K562 (cell line): ENCODE measurements around the gene DAP. TPM values are rescaled to one million over a fixed set of nuclear protein-coding genes. Genes with fewer than 3 reads are reported as not detected.

Source experiments
- ATAC-seq: fragments of 200-7000 bp; cut with Tn5 transposase; 3 replicates; pipeline ENCODE4 v1.9.1; 2020; ENCODE audit warnings: moderate library complexity
- BruUV-seq: library from RNA; stranded (reverse); fragments of 400-500 nt; replicated peaks from 2 replicates; lab custom pipeline; 2021; lab: Mats Ljungman, UMichigan
- CTCF ChIA-PET: fragments of 300-600 bp; formaldehyde crosslinking; extraction: SDS; loops from one replicate; lab custom pipeline; 2021; ENCODE audit warnings: low intra/inter-chr PET ratio; lab: Yijun Ruan, JAX
- POLR2A ChIA-PET: fragments of 300-600, 350-650 bp; sonication (Branson Sonifier 250); formaldehyde crosslinking; extraction: SDS; loops from one replicate; lab custom pipeline; 2021; ENCODE audit warnings: antibody characterized with exemption, inconsistent platforms; lab: Yijun Ruan, JAX
- DNase-seq, 4 experiments: peaks; one replicate each; pipeline versions ENCODE4 v3.0.0 to v3.0.0-alpha.2; 2011 to 2018; ENCODE audit warnings: low spot score in 3 of 4, mixed read lengths in 3 of 4; ENCODE audit errors: extremely low read depth in 1 of 4
- FAIRE-seq: peaks from 2 replicates; lab custom pipeline; 2011; peaks lifted over from hg19 to GRCh38; lab: Jason Lieb, UNC
- H2AFZ ChIP-seq: 2 replicates; pipeline ENCODE4 v1.6.0; 2011; ENCODE audit warnings: low read depth, low read length, control low read depth, inconsistent platforms
- H3K27ac ChIP-seq: fragments of 200-600 bp; 3 replicates; pipeline ENCODE4 v1.8.0; 2011; ENCODE audit warnings: low read depth, mild to moderate bottlenecking, control low read depth, inconsistent platforms, low read length, moderate library complexity, mixed read lengths; ENCODE audit errors: extremely low read depth
- H3K27me3 ChIP-seq, 2 experiments: fragments of 300-600 bp in 1 of 2; 2 replicates in 1 of 2; 3 replicates in 1 of 2; pipeline versions ENCODE4 v1.6.0 to v1.8.0; 2011; ENCODE audit warnings: inconsistent platforms in 2 of 2, low read length in 2 of 2, mild to moderate bottlenecking in 1 of 2, mixed read lengths in 1 of 2, moderate library complexity in 1 of 2; ENCODE audit not compliant: control insufficient read depth in 2 of 2, insufficient read depth in 2 of 2
- H3K36me3 ChIP-seq: fragments of 300-600 bp; 3 replicates; pipeline ENCODE4 v1.8.0; 2011; ENCODE audit warnings: mild to moderate bottlenecking, low read length, inconsistent platforms; ENCODE audit not compliant: control insufficient read depth, insufficient read depth
- H3K4me1 ChIP-seq, 2 experiments: fragments of 200-600 bp in 1 of 2; replicated peaks in 1 of 2; 2 replicates in 1 of 2; 3 replicates in 1 of 2; pipeline versions ENCODE4 v1.5.1 to v1.8.0; 2011; ENCODE audit warnings: inconsistent platforms in 2 of 2, low read length in 2 of 2, mild to moderate bottlenecking in 1 of 2, mixed read lengths in 1 of 2, moderate library complexity in 1 of 2; ENCODE audit not compliant: control insufficient read depth in 2 of 2, insufficient read depth in 2 of 2
- H3K4me2 ChIP-seq: 2 replicates; pipeline ENCODE4 v1.6.1; 2011; ENCODE audit warnings: low read length, control low read depth, inconsistent platforms, mixed read lengths; ENCODE audit not compliant: insufficient read depth
- H3K4me3 ChIP-seq: fragments of 200-600 bp; sonication (generic), shearing (Covaris generic); 2 replicates; pipeline ENCODE4 v1.5.1; 2016; ENCODE audit warnings: control low read depth, inconsistent platforms
- H3K79me2 ChIP-seq: fragments of 200-600 bp; 3 replicates; pipeline ENCODE4 v1.8.0; 2011; ENCODE audit warnings: low read length, inconsistent platforms; ENCODE audit not compliant: control insufficient read depth, insufficient read depth
- H3K9ac ChIP-seq, 2 experiments: 2 replicates each; pipeline versions ENCODE4 v1.6.0 to v1.6.1; 2011; ENCODE audit warnings: low read depth in 2 of 2, low read length in 2 of 2, control low read depth in 1 of 2, inconsistent platforms in 1 of 2, mild to moderate bottlenecking in 1 of 2, mixed read lengths in 1 of 2; ENCODE audit not compliant: insufficient read depth in 1 of 2
- H3K9me1 ChIP-seq: one replicate; pipeline ENCODE4 v1.6.0; 2011; ENCODE audit warnings: inconsistent platforms, mild to moderate bottlenecking, low read length, moderate library complexity; ENCODE audit not compliant: control insufficient read depth, insufficient read depth
- H3K9me3 ChIP-seq: replicated peaks from 2 replicates; pipeline ENCODE4 v1.5.1; 2011; ENCODE audit warnings: low read depth, low read length, inconsistent platforms; ENCODE audit not compliant: control insufficient read depth, insufficient read depth
- H4K20me1 ChIP-seq: replicated peaks from 2 replicates; pipeline ENCODE4 v1.6.1; 2011; ENCODE audit warnings: low read length, inconsistent platforms, mixed read lengths; ENCODE audit not compliant: control insufficient read depth, insufficient read depth
- CREM ChIP-seq: IDR thresholded peaks from 2 replicates; pipeline ENCODE4 v1.6.1; 2014; ENCODE audit warnings: antibody characterized with exemption, low read depth
- ESRRA ChIP-seq: fragments of 450-650 bp; IDR thresholded peaks from 2 replicates; pipeline ENCODE4 v1.6.1; 2014; ENCODE audit warnings: low read depth, mild to moderate bottlenecking, moderate library complexity, borderline replicate concordance
- NFIC ChIP-seq: fragments of 450-650 bp; IDR thresholded peaks from 2 replicates; pipeline ENCODE4 v1.6.1; 2017; ENCODE audit warnings: mild to moderate bottlenecking, inconsistent platforms
- PCBP2 ChIP-seq: fragments of 200-400 bp; formaldehyde crosslinking; IDR thresholded peaks from 2 replicates; pipeline ENCODE4 v1.6.1; 2018; ENCODE audit warnings: low read length, low read depth, mild to moderate bottlenecking, moderate library complexity; ENCODE audit not compliant: poor library complexity, severe bottlenecking
- PHF21A ChIP-seq: fragments of 450-650 bp; IDR thresholded peaks from 2 replicates; pipeline ENCODE4 v1.6.1; 2017; ENCODE audit warnings: low read depth, borderline replicate concordance
- RAD51 ChIP-seq: fragments of 450-650 bp; IDR thresholded peaks from 2 replicates; pipeline ENCODE4 v1.7.1; 2016; ENCODE audit warnings: low read depth, mild to moderate bottlenecking, borderline replicate concordance
- TAF7 ChIP-seq: fragments of 450-650 bp; IDR thresholded peaks from 2 replicates; pipeline ENCODE4 v1.6.1; 2016; ENCODE audit warnings: missing genetic modification characterization, missing compliant biosample characterization
- ZNF347 ChIP-seq: fragments of 450-650 bp; formaldehyde crosslinking; IDR thresholded peaks from 2 replicates; pipeline ENCODE4 v1.4.0; 2020; ENCODE audit warnings: low read depth, mild to moderate bottlenecking, moderate library complexity
- WGBS: fragments of 100-300 bp; shearing (Covaris generic); methylation state at CpG from one replicate; pipeline ENCODE4 v1.1.6; 2016; ENCODE audit warnings: low coverage, mixed read lengths; ENCODE audit not compliant: insufficient coverage; ENCODE audit errors: missing lambda C conversion rate; 5-methylcytosine and 5-hydroxymethylcytosine counted together
- in situ Hi-C: fragments of 300-500 bp; cut with MboI; formaldehyde crosslinking; loops from 4 replicates; pipeline ENCODE4 v1.15.0; 2018; ENCODE audit warnings: inconsistent platforms, mixed read lengths
- intact Hi-C: fragments of 100-400 bp; cut with micrococcal nuclease; formaldehyde crosslinking; loops from 2 replicates; pipeline ENCODE4 v1.14.2; 2022
- polyA plus RNA-seq, 8 experiments: library from polyadenylated mRNA; depleted of rRNA in 4 of 8; stranded (reverse) in 5 of 8; unstranded in 3 of 8; fragments of >200 nt; fragmentation: Nextera tagmentation in 2 of 8; fragmentation: Illumina TruSeq in 1 of 8; extraction: Ambion mirVana in 2 of 8; extraction: Trizol in 1 of 8; gene quantifications; 2 replicates each; pipeline versions ENCODE4 v1.2.1 to v1.2.3, GENCODE V29; 2011 to 2014; ENCODE audit warnings: inconsistent platforms in 1 of 8, missing spikeins in 1 of 8
- total RNA-seq, 7 experiments: library from RNA; depleted of rRNA in 6 of 7; stranded (reverse); fragments of >200 nt in 6 of 7; fragmentation: Illumina TruSeq in 2 of 7; extraction: Trizol in 2 of 7; gene quantifications; 2 replicates each; pipeline versions ENCODE4 v1.2.1 to v1.2.3, GENCODE V29; 2011 to 2021; ENCODE audit warnings: low replicate concordance in 1 of 7

The DAP gene
- total and polyA plus RNA-seq, 9 of the 15 experiments (the other 6 are each of a cell fraction or from before 2014, with no cell fraction given) = 14.1 to 151 (median 34.5) TPM

DNA sequence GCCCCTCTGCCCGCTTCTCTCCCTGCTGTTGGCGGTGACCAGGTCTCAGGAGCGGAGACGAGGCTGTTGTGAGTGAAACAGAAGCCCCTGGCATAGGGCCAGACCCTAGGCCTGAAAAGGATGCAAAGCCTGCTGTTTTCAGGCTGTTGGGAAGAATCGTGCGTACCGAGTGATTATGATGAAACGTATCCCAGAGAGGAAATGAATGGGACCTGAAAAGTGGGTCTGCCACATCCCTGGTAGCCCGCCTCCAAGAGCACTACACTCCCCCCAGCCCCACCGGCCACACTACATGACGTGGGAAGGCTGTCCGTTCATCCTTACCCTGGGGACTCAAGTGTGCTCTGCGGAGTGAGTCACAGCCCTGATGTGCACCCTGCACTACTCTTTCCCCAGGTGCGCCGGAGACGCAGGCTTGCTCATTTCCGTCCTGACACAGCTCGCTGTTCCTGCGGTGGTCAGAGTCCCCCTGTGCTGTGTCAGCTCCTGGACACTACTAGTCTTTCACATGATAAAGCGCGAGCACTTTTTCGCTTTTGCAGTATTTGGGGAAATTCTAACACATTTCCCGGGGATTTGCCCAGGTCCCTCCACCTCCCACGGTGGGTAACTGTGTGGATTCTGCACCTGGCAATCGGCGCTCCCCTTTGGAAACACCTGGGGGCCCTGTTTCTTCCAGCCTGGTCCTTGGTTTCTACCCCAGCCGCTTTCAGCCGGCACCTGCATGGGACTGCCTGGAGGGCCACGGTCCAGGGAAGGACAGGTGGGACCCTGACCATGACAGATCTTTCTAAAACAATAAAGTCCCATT is 105.7 kb downstream of the DAP start:
- no peak overlapping the region for H3K4me3 ChIP-seq
- no peaks in the 10 kb centered on the region for H3K4me1 ChIP-seq
- H3K9me3 ChIP-seq = no peaks in the 10 kb centered on the region
- no TSS peak for BruUV-seq
- peaks cover 7% of the 10 kb centered on the region for H3K9me1 ChIP-seq
- DNase-seq (no peak), ATAC-seq (peak; percentile 19), FAIRE-seq (no peak)
- POLR2A ChIA-PET = interaction anchor here (0.5 kb wide), 1 partner anchor 194 kb away, joined by 3 read pairs; no protein-coding TSS in a partner anchor
- peaks cover 9% of the 10 kb centered on the region for H4K20me1 ChIP-seq
- H3K27me3 ChIP-seq = peaks cover 53 to 63% of the 10 kb centered on the region in 2 experiments
- H3K4me2 ChIP-seq = no peak overlapping the region
- no peak overlapping the region; the same call in 2 of the 3 replicates for H3K27ac ChIP-seq
- TF ChIP-seq NFIC (peak; percentile 77), TAF7 (tag) (no peak), PCBP2 (no peak)
- TF ChIP-seq, all 486 proteins: peak for 1
- WGBS = 20% methylated on average over 29 of the region's 29 CpGs
- intact Hi-C loops = no loop called here
- no peak overlapping the region for H3K9ac ChIP-seq
- no peaks in the 10 kb centered on the region for H3K36me3 ChIP-seq
- in situ Hi-C loops = no loop called here
- no peaks in the 10 kb centered on the region for H3K79me2 ChIP-seq
- H2AFZ ChIP-seq = no peak overlapping the region
- CTCF ChIA-PET = no interaction called here

DNA sequence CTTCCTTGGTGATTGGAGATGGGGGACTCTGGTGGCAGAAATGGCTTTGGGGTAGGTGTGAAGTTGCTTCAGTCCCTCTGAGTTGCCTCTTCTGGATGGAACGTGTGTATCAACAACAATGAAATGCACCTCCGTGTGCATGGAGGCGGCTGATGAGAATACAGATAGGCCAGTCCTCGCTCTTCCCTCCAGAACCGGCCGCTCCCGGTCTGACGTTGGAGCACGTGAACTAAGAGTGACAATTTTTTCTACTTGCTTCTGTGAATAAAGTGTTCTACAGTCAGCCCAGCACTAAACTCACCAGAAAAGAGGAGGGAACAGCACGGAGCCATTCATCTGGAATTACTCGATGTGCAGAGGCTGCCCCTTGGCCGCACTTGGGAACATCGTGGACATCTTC is 106.5 kb downstream of the DAP start:
- Histone ChIP-seq H4K20me1 (peaks cover 9% of the 10 kb centered on the region), H2AFZ (no peak overlapping the region), H3K4me2 (no peak overlapping the region), H3K27ac (no peak overlapping the region; the same call in 2 of the 3 replicates), H3K9me3 (no peaks in the 10 kb centered on the region), H3K4me1 (no peaks in the 10 kb centered on the region), H3K36me3 (no peaks in the 10 kb centered on the region), H3K4me3 (no peak overlapping the region), H3K9ac (no peak overlapping the region), H3K27me3 (peaks cover 49 to 58% of the 10 kb centered on the region in 2 experiments), H3K79me2 (no peaks in the 10 kb centered on the region), H3K9me1 (peaks cover 7% of the 10 kb centered on the region)
- DNase-seq (no peak), FAIRE-seq (no peak), ATAC-seq (no peak)
- in situ Hi-C loops (no loop called here), intact Hi-C loops (no loop called here)
- no TSS peak for BruUV-seq
- ChIA-PET CTCF (no interaction called here), POLR2A (no interaction called here)
- 9% methylated on average over 13 of the region's 13 CpGs for WGBS
- TF ChIP-seq ESRRA = no peak
- no peak for TF ChIP-seq ZNF347
- TF ChIP-seq PHF21A = no peak
- TF ChIP-seq CREM = no peak
- no peak for TF ChIP-seq RAD51
